GM12891 (cell line): ENCODE data around the gene RNF217.

Source experiments
- PAX5 ChIP-seq: IDR thresholded peaks from 2 replicates; pipeline ENCODE4 v1.6.1; 2011; ENCODE audit warnings: low read length, moderate library complexity, mild to moderate bottlenecking; ENCODE audit not compliant: insufficient read depth, severe bottlenecking
- POLR2A ChIP-seq: IDR thresholded peaks from 2 replicates; pipeline ENCODE4 v1.6.1; 2011; ENCODE audit warnings: low read depth, low read length, control low read depth
- POLR2AphosphoS5 ChIP-seq: IDR thresholded peaks from 2 replicates; pipeline ENCODE4 v1.6.1; 2011; ENCODE audit warnings: low read depth, low read length, control low read depth
- TAF1 ChIP-seq: IDR thresholded peaks from 2 replicates; pipeline ENCODE4 v1.6.1; 2011; ENCODE audit warnings: low read depth, low read length, control low read depth

GRCh38 chr6:125044066-125044465 lies 81.8 kb downstream of the RNF217 start:
- TF ChIP-seq POLR2AphosphoS5 (no peak), POLR2A (no peak), TAF1 (no peak), PAX5 (no peak)
